ENCODE data around the gene MOG.

MOG gene
- long read RNA-seq: 0 reads

DNA sequence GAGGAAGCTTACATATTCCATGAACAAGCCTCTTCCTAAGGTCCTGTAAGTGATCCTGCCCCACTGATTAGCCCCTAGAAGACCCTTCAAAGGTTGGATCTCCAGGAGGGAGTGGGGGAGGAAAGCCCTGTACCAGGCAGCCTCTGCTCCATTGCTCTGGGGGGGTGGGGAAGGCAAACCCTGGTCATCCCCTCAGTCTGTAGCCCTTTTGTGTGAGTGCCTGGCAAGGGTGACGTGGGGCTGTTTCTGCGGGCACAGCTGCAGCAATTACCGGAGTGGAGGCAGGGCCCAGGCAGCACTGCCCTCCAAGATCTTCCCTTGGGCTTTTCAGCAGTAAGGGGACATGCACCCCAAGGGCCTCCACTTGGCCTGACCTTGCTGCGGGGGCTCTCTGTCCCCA is at the start of gene MOG:
TSS of gene MOG (plus strand) at position 295 of the 400 bp plus-strand sequence. CDS start 118 bp downstream, outside the sequence.
- Histone ChIP-seq H3K27ac (replicated peaks) (no peak within 1 kb of the TSS), H3K4me3 (replicated peaks; ENCODE audit: insufficient read depth, low read length) (no peak within 1 kb of the TSS), H3K27me3 (ENCODE audit: insufficient read depth, poor library complexity, severe bottlenecking) (no peaks in the 10 kb centered on the region)
- TF ChIP-seq GABPA (IDR thresholded peaks at IDR 0.05; ENCODE audit: low read depth): no peak
- TF ChIP-seq, protein P1, sequence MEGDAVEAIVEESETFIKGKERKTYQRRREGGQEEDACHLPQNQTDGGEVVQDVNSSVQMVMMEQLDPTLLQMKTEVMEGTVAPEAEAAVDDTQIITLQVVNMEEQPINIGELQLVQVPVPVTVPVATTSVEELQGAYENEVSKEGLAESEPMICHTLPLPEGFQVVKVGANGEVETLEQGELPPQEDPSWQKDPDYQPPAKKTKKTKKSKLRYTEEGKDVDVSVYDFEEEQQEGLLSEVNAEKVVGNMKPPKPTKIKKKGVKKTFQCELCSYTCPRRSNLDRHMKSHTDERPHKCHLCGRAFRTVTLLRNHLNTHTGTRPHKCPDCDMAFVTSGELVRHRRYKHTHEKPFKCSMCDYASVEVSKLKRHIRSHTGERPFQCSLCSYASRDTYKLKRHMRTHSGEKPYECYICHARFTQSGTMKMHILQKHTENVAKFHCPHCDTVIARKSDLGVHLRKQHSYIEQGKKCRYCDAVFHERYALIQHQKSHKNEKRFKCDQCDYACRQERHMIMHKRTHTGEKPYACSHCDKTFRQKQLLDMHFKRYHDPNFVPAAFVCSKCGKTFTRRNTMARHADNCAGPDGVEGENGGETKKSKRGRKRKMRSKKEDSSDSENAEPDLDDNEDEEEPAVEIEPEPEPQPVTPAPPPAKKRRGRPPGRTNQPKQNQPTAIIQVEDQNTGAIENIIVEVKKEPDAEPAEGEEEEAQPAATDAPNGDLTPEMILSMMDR (IDR thresholded peaks at IDR 0.05; ENCODE audit: insufficient read depth, low read length): no peak
- TF ChIP-seq, protein P2, sequence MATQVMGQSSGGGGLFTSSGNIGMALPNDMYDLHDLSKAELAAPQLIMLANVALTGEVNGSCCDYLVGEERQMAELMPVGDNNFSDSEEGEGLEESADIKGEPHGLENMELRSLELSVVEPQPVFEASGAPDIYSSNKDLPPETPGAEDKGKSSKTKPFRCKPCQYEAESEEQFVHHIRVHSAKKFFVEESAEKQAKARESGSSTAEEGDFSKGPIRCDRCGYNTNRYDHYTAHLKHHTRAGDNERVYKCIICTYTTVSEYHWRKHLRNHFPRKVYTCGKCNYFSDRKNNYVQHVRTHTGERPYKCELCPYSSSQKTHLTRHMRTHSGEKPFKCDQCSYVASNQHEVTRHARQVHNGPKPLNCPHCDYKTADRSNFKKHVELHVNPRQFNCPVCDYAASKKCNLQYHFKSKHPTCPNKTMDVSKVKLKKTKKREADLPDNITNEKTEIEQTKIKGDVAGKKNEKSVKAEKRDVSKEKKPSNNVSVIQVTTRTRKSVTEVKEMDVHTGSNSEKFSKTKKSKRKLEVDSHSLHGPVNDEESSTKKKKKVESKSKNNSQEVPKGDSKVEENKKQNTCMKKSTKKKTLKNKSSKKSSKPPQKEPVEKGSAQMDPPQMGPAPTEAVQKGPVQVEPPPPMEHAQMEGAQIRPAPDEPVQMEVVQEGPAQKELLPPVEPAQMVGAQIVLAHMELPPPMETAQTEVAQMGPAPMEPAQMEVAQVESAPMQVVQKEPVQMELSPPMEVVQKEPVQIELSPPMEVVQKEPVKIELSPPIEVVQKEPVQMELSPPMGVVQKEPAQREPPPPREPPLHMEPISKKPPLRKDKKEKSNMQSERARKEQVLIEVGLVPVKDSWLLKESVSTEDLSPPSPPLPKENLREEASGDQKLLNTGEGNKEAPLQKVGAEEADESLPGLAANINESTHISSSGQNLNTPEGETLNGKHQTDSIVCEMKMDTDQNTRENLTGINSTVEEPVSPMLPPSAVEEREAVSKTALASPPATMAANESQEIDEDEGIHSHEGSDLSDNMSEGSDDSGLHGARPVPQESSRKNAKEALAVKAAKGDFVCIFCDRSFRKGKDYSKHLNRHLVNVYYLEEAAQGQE (IDR thresholded peaks at IDR 0.05; ENCODE audit: insufficient replicate concordance, low read depth): no peak
- TF ChIP-seq SPI1 (IDR thresholded peaks at IDR 0.05; ENCODE audit: borderline replicate concordance, low read depth): no peak
- TF ChIP-seq POLR2AphosphoS5 (IDR thresholded peaks at IDR 0.05; ENCODE audit: low read depth): no peak
- DNase-seq (ENCODE audit: low read depth in 1 of 2, low spot score in 1 of 2): no peak

DNA sequence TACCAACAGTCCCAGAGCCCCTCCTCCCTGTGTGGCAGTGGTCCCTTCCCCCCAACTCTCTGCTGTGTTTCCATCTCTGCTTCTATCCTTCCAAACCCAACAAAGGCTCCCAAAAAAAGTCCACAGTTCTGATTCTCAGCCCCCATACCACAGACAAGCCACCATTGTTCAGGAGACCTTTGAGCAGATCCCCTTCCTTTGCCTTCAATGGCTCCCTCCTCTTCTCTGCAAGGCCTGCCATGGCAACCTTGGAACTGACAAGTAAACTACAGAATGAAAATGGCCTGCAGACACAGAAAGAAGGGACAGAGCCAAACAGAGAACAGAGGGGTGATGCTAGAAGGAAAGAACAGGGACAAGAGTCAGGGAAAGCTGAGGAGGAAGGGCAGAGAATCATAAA is 48.8 kb upstream of the MOG start:
- TF ChIP-seq SPI1 (IDR thresholded peaks at IDR 0.05; ENCODE audit: borderline replicate concordance, low read depth): no peak
- TF ChIP-seq POLR2AphosphoS5 (IDR thresholded peaks at IDR 0.05; ENCODE audit: low read depth): no peak
- no peak for TF ChIP-seq GABPA (IDR thresholded peaks at IDR 0.05; ENCODE audit: low read depth)
- TF ChIP-seq, protein P2 (IDR thresholded peaks at IDR 0.05; ENCODE audit: insufficient replicate concordance, low read depth): no peak
- TF ChIP-seq, protein P1 (IDR thresholded peaks at IDR 0.05; ENCODE audit: insufficient read depth, low read length): no peak
- H3K4me3 ChIP-seq (replicated peaks; ENCODE audit: insufficient read depth, low read length): no peak overlapping the region
- no peak for DNase-seq (ENCODE audit: low read depth in 1 of 2, low spot score in 1 of 2)
- H3K27ac ChIP-seq (replicated peaks): no peak overlapping the region
- no peaks in the 10 kb centered on the region for H3K27me3 ChIP-seq (ENCODE audit: insufficient read depth, poor library complexity, severe bottlenecking)

DNA sequence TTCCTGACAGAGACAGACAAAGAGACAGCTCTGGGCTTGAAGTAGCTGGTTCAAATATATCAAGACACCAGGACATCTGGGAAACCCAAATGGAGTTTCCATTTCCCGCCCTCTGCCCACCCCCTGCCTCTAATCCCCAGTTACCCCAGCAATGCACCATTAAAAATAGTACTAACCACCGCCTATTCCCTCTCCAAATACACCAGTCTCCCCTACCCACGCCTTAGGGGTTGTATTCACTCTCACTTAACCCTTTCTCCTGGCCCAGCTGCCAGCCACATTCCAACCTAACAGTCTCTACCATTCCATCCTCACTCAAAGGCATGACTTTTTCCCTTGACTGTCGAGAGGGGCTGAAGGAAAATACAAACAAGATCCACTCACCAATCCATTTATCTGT is 46.4 kb upstream of the MOG start:
- DNase-seq (ENCODE audit: low read depth in 1 of 2, low spot score in 1 of 2): no peak
- H3K27me3 ChIP-seq (ENCODE audit: insufficient read depth, poor library complexity, severe bottlenecking): no peaks in the 10 kb centered on the region
- no peak overlapping the region for H3K4me3 ChIP-seq (replicated peaks; ENCODE audit: insufficient read depth, low read length)
- H3K27ac ChIP-seq (replicated peaks): no peak overlapping the region
- TF ChIP-seq, protein P1 (IDR thresholded peaks at IDR 0.05; ENCODE audit: insufficient read depth, low read length): no peak
- TF ChIP-seq GABPA (IDR thresholded peaks at IDR 0.05; ENCODE audit: low read depth) (no peak), POLR2AphosphoS5 (IDR thresholded peaks at IDR 0.05; ENCODE audit: low read depth) (no peak), SPI1 (IDR thresholded peaks at IDR 0.05; ENCODE audit: borderline replicate concordance, low read depth) (no peak)
- TF ChIP-seq, protein P2 (IDR thresholded peaks at IDR 0.05; ENCODE audit: insufficient replicate concordance, low read depth): no peak

All from HL-60 (cell line).